Fibroblast of pulmonary artery (primary cell): ENCODE data around the gene TPM2.
A peak's percentile ranks its signal among the peaks of the same experiment; 100 is the strongest.

ENCODE experiments used
- DNase-seq: peaks from one replicate; pipeline ENCODE4 v3.0.0-alpha.2; 2010; ENCODE audit warnings: low read depth
- H3K4me3 ChIP-seq: replicated peaks from 2 replicates; pipeline ENCODE4 v1.5.1; 2011; ENCODE audit warnings: low read depth, mild to moderate bottlenecking, control low read depth, low read length, moderate library complexity
- CTCF ChIP-seq: IDR thresholded peaks from 2 replicates; pipeline ENCODE4 v1.5.1; 2011; ENCODE audit warnings: mild to moderate bottlenecking, control low read depth, low read length, inconsistent platforms; ENCODE audit errors: missing control alignments

The TPM2 gene

DNA sequence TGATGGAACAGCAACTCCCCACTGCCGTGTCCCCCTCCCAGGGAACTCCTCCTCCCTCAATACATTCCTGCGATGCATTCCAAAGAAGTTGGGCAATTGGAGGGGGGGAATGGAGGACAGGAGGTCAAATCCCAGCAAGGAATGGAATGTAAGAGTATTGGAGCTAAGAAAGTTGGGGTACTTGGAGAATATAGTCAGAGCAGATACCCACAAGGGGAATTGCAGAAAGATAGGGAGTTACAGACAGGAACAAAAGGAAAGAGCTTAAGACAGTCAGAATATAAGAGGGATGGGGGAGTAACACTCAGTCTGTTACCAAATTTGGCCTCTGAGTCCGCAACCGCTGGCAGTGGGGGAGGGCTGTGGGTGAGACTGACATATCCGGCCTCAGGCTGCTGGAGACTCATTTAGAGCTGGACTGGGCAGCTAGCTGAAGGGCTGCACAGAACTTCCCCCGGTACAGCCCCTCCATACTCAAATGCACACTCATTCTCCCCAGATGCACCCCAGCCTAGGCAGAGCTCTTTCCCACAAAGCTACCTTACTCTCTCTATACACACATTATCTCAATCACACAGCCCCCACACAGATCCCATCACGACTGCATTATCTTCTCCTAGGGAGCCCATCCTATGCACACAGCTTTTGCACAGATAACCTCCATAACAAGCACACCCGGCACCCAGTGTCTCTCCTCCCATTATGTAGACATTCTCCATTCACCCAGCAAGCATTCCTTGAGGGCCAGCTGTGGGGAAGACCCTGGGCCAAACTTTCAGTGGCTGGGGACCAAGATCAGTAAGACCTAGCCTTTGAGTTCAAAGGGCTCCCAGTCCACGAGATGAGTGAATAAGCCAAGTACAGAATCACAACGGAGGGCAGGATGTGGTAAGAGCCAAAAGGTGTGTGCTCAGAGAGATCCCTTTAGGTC, 38.6 kb upstream of the TPM2 start:
- DNase-seq = peak; percentile 96

GRCh38 chr9:35727676-35728040, 37.9 kb upstream of the TPM2 start:
- H3K4me3 ChIP-seq = peak overlapping the region; percentile 92
- no peak for DNase-seq
- no peak for TF ChIP-seq CTCF

More for the DNA sequence above, 38.6 kb upstream of the TPM2 start:
- H3K4me3 ChIP-seq = peak overlapping the region; percentile 92
- TF ChIP-seq CTCF = no peak

GRCh38 chr9:35726931-35727330, 37.2 kb upstream of the TPM2 start:
- peak overlapping the region; percentile 92 for H3K4me3 ChIP-seq
- peak; percentile 22 for TF ChIP-seq CTCF
- DNase-seq = peak; percentile 60

DNA sequence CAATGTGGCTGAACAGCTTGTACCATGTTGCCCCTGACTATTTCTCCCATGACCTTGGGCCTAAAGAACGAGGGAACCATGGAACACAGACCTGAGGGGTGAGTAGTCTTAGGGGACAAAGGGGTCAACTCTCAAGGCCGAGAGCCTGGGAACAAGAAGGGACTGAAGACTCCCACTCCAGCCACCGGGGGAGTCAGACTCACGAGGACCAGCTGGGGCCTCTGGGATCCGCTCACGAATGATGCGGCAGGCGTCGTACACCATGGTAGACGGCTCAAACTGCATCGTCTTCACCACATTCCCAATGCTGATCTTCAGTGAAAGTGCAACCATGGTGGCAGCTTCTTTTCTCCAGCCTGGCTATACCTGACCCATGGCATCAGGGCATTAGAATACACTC, 35.6 kb upstream of the TPM2 start:
- H3K4me3 ChIP-seq = no peak overlapping the region
- TF ChIP-seq CTCF = no peak
- DNase-seq = no peak

GRCh38 chr9:35723908-35724307, 34.2 kb upstream of the TPM2 start:
- no peak for TF ChIP-seq CTCF
- DNase-seq = no peak
- no peak overlapping the region for H3K4me3 ChIP-seq

- no peak for DNase-seq
- H3K4me3 ChIP-seq = no peak overlapping the region
- no peak for TF ChIP-seq CTCF
These were observed 33.7 kb upstream of the TPM2 start for GRCh38 chr9:35723426-35723825.

DNA sequence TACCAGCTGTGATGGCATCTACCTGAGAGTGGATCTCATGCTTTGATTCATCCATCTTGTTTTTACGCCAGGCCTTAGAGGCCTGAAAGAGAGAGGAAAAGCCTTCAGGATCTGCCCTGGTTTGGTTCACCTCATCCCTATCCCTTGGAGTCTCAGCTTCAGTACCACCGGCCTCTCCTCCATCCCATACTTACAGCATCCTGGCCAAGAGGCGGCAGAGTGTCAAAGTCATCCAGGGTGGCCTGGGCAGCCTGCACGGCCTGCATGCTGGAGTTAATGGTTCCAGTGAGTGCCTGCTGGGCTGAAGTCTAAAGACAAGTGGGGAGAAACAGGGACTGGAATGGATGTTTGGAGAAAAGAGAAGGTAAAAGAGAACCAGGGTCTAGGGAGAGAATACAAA, 29.8 kb upstream of the TPM2 start:
- no peak for DNase-seq
- no peak overlapping the region for H3K4me3 ChIP-seq
- TF ChIP-seq CTCF = no peak
